Measurements from ENCODE around the gene R3HDM2.

GRCh38 chr12:57430112-57430930 lies 522 bp downstream of the R3HDM2 start:
- TF ChIP-seq CTCF (IDR thresholded peaks at IDR 0.05), result no peak
- TF ChIP-seq EZH2 (IDR thresholded peaks at IDR 0.05; ENCODE audit: borderline replicate concordance, insufficient read depth, low read depth, low read length, poor library complexity, severe bottlenecking), result no peak

All from B cell (primary cell).